K562 (cell line): ENCODE data around the gene CCDC78. TPM values are rescaled to one million over a fixed set of nuclear protein-coding genes. Genes with fewer than 3 reads are reported as not detected.

ENCODE experiments used
- ATAC-seq: fragments of 200-7000 bp; cut with Tn5 transposase; 3 replicates; pipeline ENCODE4 v1.9.1; 2020; ENCODE audit warnings: moderate library complexity
- BruUV-seq: library from RNA; stranded (reverse); fragments of 400-500 nt; replicated peaks from 2 replicates; lab custom pipeline; 2021; lab: Mats Ljungman, UMichigan
- CTCF ChIA-PET: fragments of 300-600 bp; formaldehyde crosslinking; extraction: SDS; loops from one replicate; lab custom pipeline; 2021; ENCODE audit warnings: low intra/inter-chr PET ratio; lab: Yijun Ruan, JAX
- POLR2A ChIA-PET: fragments of 300-600, 350-650 bp; sonication (Branson Sonifier 250); formaldehyde crosslinking; extraction: SDS; loops from one replicate; lab custom pipeline; 2021; ENCODE audit warnings: antibody characterized with exemption, inconsistent platforms; lab: Yijun Ruan, JAX
- DNase-seq, 4 experiments: peaks; one replicate each; pipeline versions ENCODE4 v3.0.0 to v3.0.0-alpha.2; 2011 to 2018; ENCODE audit warnings: low spot score in 3 of 4, mixed read lengths in 3 of 4; ENCODE audit errors: extremely low read depth in 1 of 4
- FAIRE-seq: peaks from 2 replicates; lab custom pipeline; 2011; peaks lifted over from hg19 to GRCh38; lab: Jason Lieb, UNC
- H2AFZ ChIP-seq: 2 replicates; pipeline ENCODE4 v1.6.0; 2011; ENCODE audit warnings: low read depth, low read length, control low read depth, inconsistent platforms
- H3K27ac ChIP-seq: fragments of 200-600 bp; 3 replicates; pipeline ENCODE4 v1.8.0; 2011; ENCODE audit warnings: low read depth, mild to moderate bottlenecking, control low read depth, inconsistent platforms, low read length, moderate library complexity, mixed read lengths; ENCODE audit errors: extremely low read depth
- H3K27me3 ChIP-seq, 2 experiments: fragments of 300-600 bp in 1 of 2; 2 replicates in 1 of 2; 3 replicates in 1 of 2; pipeline versions ENCODE4 v1.6.0 to v1.8.0; 2011; ENCODE audit warnings: inconsistent platforms in 2 of 2, low read length in 2 of 2, mild to moderate bottlenecking in 1 of 2, mixed read lengths in 1 of 2, moderate library complexity in 1 of 2; ENCODE audit not compliant: control insufficient read depth in 2 of 2, insufficient read depth in 2 of 2
- H3K36me3 ChIP-seq: fragments of 300-600 bp; 3 replicates; pipeline ENCODE4 v1.8.0; 2011; ENCODE audit warnings: mild to moderate bottlenecking, low read length, inconsistent platforms; ENCODE audit not compliant: control insufficient read depth, insufficient read depth
- H3K4me1 ChIP-seq, 2 experiments: fragments of 200-600 bp in 1 of 2; replicated peaks in 1 of 2; 2 replicates in 1 of 2; 3 replicates in 1 of 2; pipeline versions ENCODE4 v1.5.1 to v1.8.0; 2011; ENCODE audit warnings: inconsistent platforms in 2 of 2, low read length in 2 of 2, mild to moderate bottlenecking in 1 of 2, mixed read lengths in 1 of 2, moderate library complexity in 1 of 2; ENCODE audit not compliant: control insufficient read depth in 2 of 2, insufficient read depth in 2 of 2
- H3K4me2 ChIP-seq: 2 replicates; pipeline ENCODE4 v1.6.1; 2011; ENCODE audit warnings: low read length, control low read depth, inconsistent platforms, mixed read lengths; ENCODE audit not compliant: insufficient read depth
- H3K4me3 ChIP-seq: fragments of 200-600 bp; sonication (generic), shearing (Covaris generic); 2 replicates; pipeline ENCODE4 v1.5.1; 2016; ENCODE audit warnings: control low read depth, inconsistent platforms
- H3K79me2 ChIP-seq: fragments of 200-600 bp; 3 replicates; pipeline ENCODE4 v1.8.0; 2011; ENCODE audit warnings: low read length, inconsistent platforms; ENCODE audit not compliant: control insufficient read depth, insufficient read depth
- H3K9ac ChIP-seq, 2 experiments: 2 replicates each; pipeline versions ENCODE4 v1.6.0 to v1.6.1; 2011; ENCODE audit warnings: low read depth in 2 of 2, low read length in 2 of 2, control low read depth in 1 of 2, inconsistent platforms in 1 of 2, mild to moderate bottlenecking in 1 of 2, mixed read lengths in 1 of 2; ENCODE audit not compliant: insufficient read depth in 1 of 2
- H3K9me1 ChIP-seq: one replicate; pipeline ENCODE4 v1.6.0; 2011; ENCODE audit warnings: inconsistent platforms, mild to moderate bottlenecking, low read length, moderate library complexity; ENCODE audit not compliant: control insufficient read depth, insufficient read depth
- H3K9me3 ChIP-seq: replicated peaks from 2 replicates; pipeline ENCODE4 v1.5.1; 2011; ENCODE audit warnings: low read depth, low read length, inconsistent platforms; ENCODE audit not compliant: control insufficient read depth, insufficient read depth
- H4K20me1 ChIP-seq: replicated peaks from 2 replicates; pipeline ENCODE4 v1.6.1; 2011; ENCODE audit warnings: low read length, inconsistent platforms, mixed read lengths; ENCODE audit not compliant: control insufficient read depth, insufficient read depth
- CEBPG ChIP-seq, 3 experiments: fragments of 200-800 bp in 1 of 3; sonication (Bioruptor generic) in 1 of 3; sonication (generic) in 1 of 3; formaldehyde crosslinking in 1 of 3; IDR thresholded peaks in 2 of 3; conservative IDR thresholded peaks in 1 of 3; 2 replicates each; pipeline versions ENCODE4 v1.6.1 to v1.8.0; 2016 to 2022; ENCODE audit warnings: missing compliant biosample characterization in 2 of 3, missing genetic modification characterization in 2 of 3, mild to moderate bottlenecking in 1 of 3, missing genetic modification reagents in 1 of 3
- ELF1 ChIP-seq: fragments of 200-800 bp; sonication (Bioruptor generic); IDR thresholded peaks from 2 replicates; pipeline ENCODE4 v1.6.1; 2016; ENCODE audit warnings: missing genetic modification characterization, missing compliant biosample characterization
- MLLT1 ChIP-seq, 2 experiments: fragments of 450-650 bp; IDR thresholded peaks; 2 replicates each; pipeline ENCODE4 v1.6.1; 2016
- NR2C2 ChIP-seq, 2 experiments: fragments of 200-800 bp in 1 of 2; sonication (Bioruptor generic) in 1 of 2; sonication (generic) in 1 of 2; formaldehyde crosslinking in 1 of 2; IDR thresholded peaks; 2 replicates each; pipeline versions ENCODE4 v1.6.1 to v1.8.0; 2016 to 2022; ENCODE audit warnings: mild to moderate bottlenecking in 1 of 2, missing compliant biosample characterization in 1 of 2, missing genetic modification characterization in 1 of 2, missing genetic modification reagents in 1 of 2
- NR2F6 ChIP-seq: fragments of 450-650 bp; formaldehyde crosslinking; IDR thresholded peaks from 2 replicates; pipeline ENCODE4 v1.4.0; 2020; ENCODE audit warnings: mild to moderate bottlenecking
- RBM14 ChIP-seq: fragments of 200-400 bp; formaldehyde crosslinking; IDR thresholded peaks from 2 replicates; pipeline ENCODE4 v1.6.1; 2018; ENCODE audit warnings: low read depth, mild to moderate bottlenecking, low read length, moderate library complexity, borderline replicate concordance; ENCODE audit not compliant: insufficient read depth
- SAFB ChIP-seq: fragments of 200-400 bp; formaldehyde crosslinking; IDR thresholded peaks from 2 replicates; pipeline ENCODE4 v1.6.1; 2017; ENCODE audit warnings: low read depth, low read length, borderline replicate concordance
- SMC3 ChIP-seq: conservative IDR thresholded peaks from 2 replicates; pipeline ENCODE4 v1.6.1; 2011; ENCODE audit warnings: low read depth, low read length, improper control_type of control experiment; ENCODE audit not compliant: insufficient read depth
- TCF3 ChIP-seq: sonication (generic); formaldehyde crosslinking; IDR thresholded peaks from 2 replicates; pipeline ENCODE4 v1.4.0; 2020; ENCODE audit warnings: mild to moderate bottlenecking, missing genetic modification reagents
- ZNF184 ChIP-seq: sonication (generic); formaldehyde crosslinking; IDR thresholded peaks from 2 replicates; pipeline ENCODE4 v1.5.0; 2020; ENCODE audit warnings: missing genetic modification reagents
- ZNF23 ChIP-seq: fragments of 250-450 bp; sonication (Bioruptor Pico); IDR thresholded peaks from 2 replicates; pipeline ENCODE4 v1.4.0; 2020; ENCODE audit warnings: mild to moderate bottlenecking
- ZNF274 ChIP-seq: IDR thresholded peaks from 2 replicates; pipeline ENCODE4 v1.6.1; 2011; ENCODE audit warnings: low read depth, mild to moderate bottlenecking, low read length, moderate library complexity, borderline replicate concordance
- WGBS: fragments of 100-300 bp; shearing (Covaris generic); methylation state at CpG from one replicate; pipeline ENCODE4 v1.1.6; 2016; ENCODE audit warnings: low coverage, mixed read lengths; ENCODE audit not compliant: insufficient coverage; ENCODE audit errors: missing lambda C conversion rate; 5-methylcytosine and 5-hydroxymethylcytosine counted together
- in situ Hi-C: fragments of 300-500 bp; cut with MboI; formaldehyde crosslinking; loops from 4 replicates; pipeline ENCODE4 v1.15.0; 2018; ENCODE audit warnings: inconsistent platforms, mixed read lengths
- intact Hi-C: fragments of 100-400 bp; cut with micrococcal nuclease; formaldehyde crosslinking; loops from 2 replicates; pipeline ENCODE4 v1.14.2; 2022
- polyA plus RNA-seq, 8 experiments: library from polyadenylated mRNA; depleted of rRNA in 4 of 8; stranded (reverse) in 5 of 8; unstranded in 3 of 8; fragments of >200 nt; fragmentation: Nextera tagmentation in 2 of 8; fragmentation: Illumina TruSeq in 1 of 8; extraction: Ambion mirVana in 2 of 8; extraction: Trizol in 1 of 8; gene quantifications; 2 replicates each; pipeline versions ENCODE4 v1.2.1 to v1.2.3, GENCODE V29; 2011 to 2014; ENCODE audit warnings: inconsistent platforms in 1 of 8, missing spikeins in 1 of 8
- total RNA-seq, 7 experiments: library from RNA; depleted of rRNA in 6 of 7; stranded (reverse); fragments of >200 nt in 6 of 7; fragmentation: Illumina TruSeq in 2 of 7; extraction: Trizol in 2 of 7; gene quantifications; 2 replicates each; pipeline versions ENCODE4 v1.2.1 to v1.2.3, GENCODE V29; 2011 to 2021; ENCODE audit warnings: low replicate concordance in 1 of 7

Gene CCDC78
- total and polyA plus RNA-seq, 9 of the 15 experiments (the other 6 are each of a cell fraction or from before 2014, with no cell fraction given): 0.24 to 17.7 (median 2.9) TPM

- ATAC-seq (0 out of 3 replicates have a peak, but pooled peaks have one; percentile 9), FAIRE-seq (no peak), DNase-seq (no peak)
- H3K9ac ChIP-seq: no peak overlapping the region
- CTCF ChIA-PET: no interaction called here
- intact Hi-C loops: no loop called here
- no peak for TF ChIP-seq MLLT1 (IDR thresholded peaks at IDR 0.05)
- peaks cover 0 to 6% of the 10 kb centered on the region in 2 experiments; a peak in 1 of 5 replicates for H3K27me3 ChIP-seq
- H3K4me2 ChIP-seq: no peak overlapping the region
- H4K20me1 ChIP-seq: 0 out of 2 replicates have a peak, but pooled peaks cover 3% of the 10 kb centered on the region
- WGBS: 28% methylated on average over 21 of the region's 38 CpGs
- H3K79me2 ChIP-seq: no peaks in the 10 kb centered on the region
- BruUV-seq: no TSS peak
- in situ Hi-C loops: no loop called here
- no peak overlapping the region for H3K4me3 ChIP-seq
- H3K36me3 ChIP-seq: no peaks in the 10 kb centered on the region
- POLR2A ChIA-PET: no interaction called here
- H2AFZ ChIP-seq: no peak overlapping the region
- H3K4me1 ChIP-seq: peaks cover 0 to 86% of the 10 kb centered on the region in 2 experiments; a peak in 2 of 5 replicates
- H3K9me1 ChIP-seq: no peaks in the 10 kb centered on the region
- no peaks in the 10 kb centered on the region for H3K9me3 ChIP-seq
- H3K27ac ChIP-seq: no peak overlapping the region
Observed at GRCh38 chr16:764848-765487, 38.7 kb upstream of the CCDC78 start.

GRCh38 chr16:764184-764750 lies 38.0 kb upstream of the CCDC78 start:
- CTCF ChIA-PET: no interaction called here
- ATAC-seq: no peak
- POLR2A ChIA-PET: no interaction called here
- no peaks in the 10 kb centered on the region for H3K9me1 ChIP-seq
- no peak for TF ChIP-seq SAFB
- TF ChIP-seq ZNF23 (CRISPR knock-in tag): no peak
- TF ChIP-seq CEBPG (CRISPR knock-in tag; IDR thresholded peaks at IDR 0.05): no peak
- TF ChIP-seq CEBPG (tag; conservative IDR thresholded peaks at IDR 0.05 in 1 of 2, IDR thresholded peaks at IDR 0.05 in 1 of 2): no peak
- no peak for TF ChIP-seq ZNF184
- no peak for TF ChIP-seq TCF3 (CRISPR knock-in tag)
- TF ChIP-seq ELF1 (tag): no peak
- no peak for TF ChIP-seq NR2C2 (CRISPR knock-in tag; IDR thresholded peaks at IDR 0.05)
- TF ChIP-seq NR2C2 (tag; IDR thresholded peaks at IDR 0.05): no peak
- no peak for TF ChIP-seq ZNF274
- TF ChIP-seq NR2F6 (CRISPR knock-in tag): no peak
- TF ChIP-seq SMC3: no peak
- TF ChIP-seq RBM14: no peak
- no peaks in the 10 kb centered on the region for H3K9me3 ChIP-seq
- no peaks in the 10 kb centered on the region for H3K36me3 ChIP-seq
- peaks cover 0 to 6% of the 10 kb centered on the region in 2 experiments; a peak in 1 of 5 replicates for H3K27me3 ChIP-seq
- FAIRE-seq: no peak
- BruUV-seq: no TSS peak
- intact Hi-C loops: no loop called here
- in situ Hi-C loops: no loop called here
- H4K20me1 ChIP-seq: 0 out of 2 replicates have a peak, but pooled peaks cover 3% of the 10 kb centered on the region
- no peak overlapping the region for H3K9ac ChIP-seq
- H2AFZ ChIP-seq: no peak overlapping the region
- no peak overlapping the region for H3K4me3 ChIP-seq
- 19% methylated on average over 13 of the region's 20 CpGs for WGBS
- DNase-seq: no peak
- H3K79me2 ChIP-seq: no peaks in the 10 kb centered on the region
- H3K27ac ChIP-seq: no peak overlapping the region
- no peak overlapping the region for H3K4me2 ChIP-seq
- H3K4me1 ChIP-seq: peaks cover 0 to 84% of the 10 kb centered on the region in 2 experiments; a peak in 2 of 5 replicates
